GM19099 (cell line): ENCODE measurements around the gene CORO1C.

Source experiments
- POLR2A ChIP-seq: IDR thresholded peaks from 3 replicates; pipeline ENCODE4 v1.6.1; 2011; ENCODE audit warnings: low read depth; ENCODE audit not compliant: insufficient read length; ENCODE audit errors: extremely low read depth

CORO1C gene

GRCh38 chr12:108633081-108633533 lies 98.2 kb downstream of the CORO1C start:
- TF ChIP-seq POLR2A, result no peak

GRCh38 chr12:108630481-108631207 lies 100.7 kb downstream of the CORO1C start:
- TF ChIP-seq POLR2A, result no peak

- TF ChIP-seq POLR2A, result no peak
Measured at GRCh38 chr12:108629824-108630476, 101.4 kb downstream of the CORO1C start.

GRCh38 chr12:108629151-108629550 lies 102.2 kb downstream of the CORO1C start:
- no peak for TF ChIP-seq POLR2A

GRCh38 chr12:108627134-108627920 lies 104.0 kb downstream of the CORO1C start:
- TF ChIP-seq POLR2A, result no peak

- no peak for TF ChIP-seq POLR2A
Measured at GRCh38 chr12:108625228-108625627, 106.1 kb downstream of the CORO1C start.

- no peak for TF ChIP-seq POLR2A
Measured at GRCh38 chr12:108623577-108623976, 107.7 kb downstream of the CORO1C start.

- TF ChIP-seq POLR2A, result no peak
Measured at GRCh38 chr12:108622921-108623514, 108.3 kb downstream of the CORO1C start.

- TF ChIP-seq POLR2A, result no peak
Measured at GRCh38 chr12:108622421-108622820, 108.9 kb downstream of the CORO1C start.

- no peak for TF ChIP-seq POLR2A
Measured at GRCh38 chr12:108621161-108621560, 110.2 kb downstream of the CORO1C start.

GRCh38 chr12:108620236-108620879 lies 111.0 kb downstream of the CORO1C start:
- no peak for TF ChIP-seq POLR2A

GRCh38 chr12:108619369-108620160 lies 111.8 kb downstream of the CORO1C start:
- no peak for TF ChIP-seq POLR2A

GRCh38 chr12:108618079-108618952 lies 113.0 kb downstream of the CORO1C start:
- TF ChIP-seq POLR2A, result no peak
